GM12892 (cell line): ENCODE data around the gene PRELID3B.

Source experiments
- POLR2A ChIP-seq: IDR thresholded peaks from 2 replicates; pipeline ENCODE4 v1.6.1; 2011; ENCODE audit warnings: low read depth, low read length, control low read depth
- POLR2AphosphoS5 ChIP-seq: IDR thresholded peaks from 2 replicates; pipeline ENCODE4 v1.6.1; 2011; ENCODE audit warnings: low read depth, low read length, control low read depth

GRCh38 chr20:59075934-59076508 lies 33.4 kb upstream of the PRELID3B start:
- TF ChIP-seq POLR2A (no peak), POLR2AphosphoS5 (no peak)
